ENCODE measurements around the gene SMAD3. TPM values are rescaled to one million over a fixed set of nuclear protein-coding genes. Genes with fewer than 3 reads are reported as not detected.

Gene SMAD3
- total RNA-seq, 1 experiment from 2014 or later, result 89.2 TPM

DNA sequence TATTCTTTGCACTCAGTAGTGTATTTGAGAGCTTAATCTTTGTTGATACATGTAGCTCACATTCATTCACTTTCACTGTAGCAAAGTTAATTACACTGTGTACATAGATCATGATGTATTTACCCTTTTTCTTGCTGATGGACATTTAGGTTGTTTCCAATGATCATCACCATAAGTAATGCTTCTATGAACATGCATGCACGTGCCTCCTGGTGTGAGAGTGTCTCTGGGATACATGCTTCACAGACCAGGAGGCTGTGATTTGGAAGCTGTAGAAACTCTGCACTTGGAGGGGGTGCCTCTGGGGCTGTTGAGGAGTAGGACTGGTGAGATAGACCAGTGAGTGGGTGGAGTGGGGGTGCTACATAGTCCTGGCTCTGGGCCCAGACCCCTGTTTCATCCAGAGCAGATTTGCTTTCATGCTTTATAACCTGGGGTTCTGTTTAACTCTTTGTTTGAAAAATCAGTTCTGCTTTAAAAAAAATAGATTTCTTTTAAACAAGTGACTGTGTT lies 18.2 kb upstream of the SMAD3 start:
- BruUV-seq (replicated peaks), result no TSS peak
- TF ChIP-seq, protein P1, sequence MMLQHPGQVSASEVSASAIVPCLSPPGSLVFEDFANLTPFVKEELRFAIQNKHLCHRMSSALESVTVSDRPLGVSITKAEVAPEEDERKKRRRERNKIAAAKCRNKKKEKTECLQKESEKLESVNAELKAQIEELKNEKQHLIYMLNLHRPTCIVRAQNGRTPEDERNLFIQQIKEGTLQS (IDR thresholded peaks at IDR 0.05), result no peak
- TF ChIP-seq ZNF274 (IDR thresholded peaks at IDR 0.05; ENCODE audit: low read depth, low read length) (no peak), ZFX (IDR thresholded peaks at IDR 0.05) (no peak), RAD21 (IDR thresholded peaks at IDR 0.05; ENCODE audit: low read depth) (no peak), CEBPB (IDR thresholded peaks at IDR 0.05; ENCODE audit: low read depth) (no peak), ELF1 (IDR thresholded peaks at IDR 0.05; ENCODE audit: borderline replicate concordance, low read depth) (no peak), POLR2AphosphoS5 (IDR thresholded peaks at IDR 0.05; ENCODE audit: low read depth, low read length) (no peak), EZH2 (IDR thresholded peaks at IDR 0.05) (no peak), FOSL1 (IDR thresholded peaks at IDR 0.05; ENCODE audit: low read depth) (no peak), JUND (IDR thresholded peaks at IDR 0.05) (no peak), SIN3A (IDR thresholded peaks at IDR 0.05; ENCODE audit: low read depth) (no peak), EZH2phosphoT487 (IDR thresholded peaks at IDR 0.05; ENCODE audit: borderline replicate concordance) (no peak), YY1 (IDR thresholded peaks at IDR 0.05; ENCODE audit: extremely low read depth, insufficient replicate concordance, low read depth, low read length) (no peak), SRF (IDR thresholded peaks at IDR 0.05; ENCODE audit: low read depth) (no peak)
- TF ChIP-seq, protein P2, sequence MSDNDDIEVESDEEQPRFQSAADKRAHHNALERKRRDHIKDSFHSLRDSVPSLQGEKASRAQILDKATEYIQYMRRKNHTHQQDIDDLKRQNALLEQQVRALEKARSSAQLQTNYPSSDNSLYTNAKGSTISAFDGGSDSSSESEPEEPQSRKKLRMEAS (IDR thresholded peaks at IDR 0.05), result no peak
- TF ChIP-seq, protein P3, sequence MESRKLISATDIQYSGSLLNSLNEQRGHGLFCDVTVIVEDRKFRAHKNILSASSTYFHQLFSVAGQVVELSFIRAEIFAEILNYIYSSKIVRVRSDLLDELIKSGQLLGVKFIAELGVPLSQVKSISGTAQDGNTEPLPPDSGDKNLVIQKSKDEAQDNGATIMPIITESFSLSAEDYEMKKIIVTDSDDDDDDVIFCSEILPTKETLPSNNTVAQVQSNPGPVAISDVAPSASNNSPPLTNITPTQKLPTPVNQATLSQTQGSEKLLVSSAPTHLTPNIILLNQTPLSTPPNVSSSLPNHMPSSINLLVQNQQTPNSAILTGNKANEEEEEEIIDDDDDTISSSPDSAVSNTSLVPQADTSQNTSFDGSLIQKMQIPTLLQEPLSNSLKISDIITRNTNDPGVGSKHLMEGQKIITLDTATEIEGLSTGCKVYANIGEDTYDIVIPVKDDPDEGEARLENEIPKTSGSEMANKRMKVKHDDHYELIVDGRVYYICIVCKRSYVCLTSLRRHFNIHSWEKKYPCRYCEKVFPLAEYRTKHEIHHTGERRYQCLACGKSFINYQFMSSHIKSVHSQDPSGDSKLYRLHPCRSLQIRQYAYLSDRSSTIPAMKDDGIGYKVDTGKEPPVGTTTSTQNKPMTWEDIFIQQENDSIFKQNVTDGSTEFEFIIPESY (IDR thresholded peaks at IDR 0.05; ENCODE audit: extremely low read depth, insufficient replicate concordance, low read length), result no peak
- TF ChIP-seq, protein P4, sequence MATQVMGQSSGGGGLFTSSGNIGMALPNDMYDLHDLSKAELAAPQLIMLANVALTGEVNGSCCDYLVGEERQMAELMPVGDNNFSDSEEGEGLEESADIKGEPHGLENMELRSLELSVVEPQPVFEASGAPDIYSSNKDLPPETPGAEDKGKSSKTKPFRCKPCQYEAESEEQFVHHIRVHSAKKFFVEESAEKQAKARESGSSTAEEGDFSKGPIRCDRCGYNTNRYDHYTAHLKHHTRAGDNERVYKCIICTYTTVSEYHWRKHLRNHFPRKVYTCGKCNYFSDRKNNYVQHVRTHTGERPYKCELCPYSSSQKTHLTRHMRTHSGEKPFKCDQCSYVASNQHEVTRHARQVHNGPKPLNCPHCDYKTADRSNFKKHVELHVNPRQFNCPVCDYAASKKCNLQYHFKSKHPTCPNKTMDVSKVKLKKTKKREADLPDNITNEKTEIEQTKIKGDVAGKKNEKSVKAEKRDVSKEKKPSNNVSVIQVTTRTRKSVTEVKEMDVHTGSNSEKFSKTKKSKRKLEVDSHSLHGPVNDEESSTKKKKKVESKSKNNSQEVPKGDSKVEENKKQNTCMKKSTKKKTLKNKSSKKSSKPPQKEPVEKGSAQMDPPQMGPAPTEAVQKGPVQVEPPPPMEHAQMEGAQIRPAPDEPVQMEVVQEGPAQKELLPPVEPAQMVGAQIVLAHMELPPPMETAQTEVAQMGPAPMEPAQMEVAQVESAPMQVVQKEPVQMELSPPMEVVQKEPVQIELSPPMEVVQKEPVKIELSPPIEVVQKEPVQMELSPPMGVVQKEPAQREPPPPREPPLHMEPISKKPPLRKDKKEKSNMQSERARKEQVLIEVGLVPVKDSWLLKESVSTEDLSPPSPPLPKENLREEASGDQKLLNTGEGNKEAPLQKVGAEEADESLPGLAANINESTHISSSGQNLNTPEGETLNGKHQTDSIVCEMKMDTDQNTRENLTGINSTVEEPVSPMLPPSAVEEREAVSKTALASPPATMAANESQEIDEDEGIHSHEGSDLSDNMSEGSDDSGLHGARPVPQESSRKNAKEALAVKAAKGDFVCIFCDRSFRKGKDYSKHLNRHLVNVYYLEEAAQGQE (IDR thresholded peaks at IDR 0.05; ENCODE audit: low read depth), result no peak
- TF ChIP-seq, protein P5, sequence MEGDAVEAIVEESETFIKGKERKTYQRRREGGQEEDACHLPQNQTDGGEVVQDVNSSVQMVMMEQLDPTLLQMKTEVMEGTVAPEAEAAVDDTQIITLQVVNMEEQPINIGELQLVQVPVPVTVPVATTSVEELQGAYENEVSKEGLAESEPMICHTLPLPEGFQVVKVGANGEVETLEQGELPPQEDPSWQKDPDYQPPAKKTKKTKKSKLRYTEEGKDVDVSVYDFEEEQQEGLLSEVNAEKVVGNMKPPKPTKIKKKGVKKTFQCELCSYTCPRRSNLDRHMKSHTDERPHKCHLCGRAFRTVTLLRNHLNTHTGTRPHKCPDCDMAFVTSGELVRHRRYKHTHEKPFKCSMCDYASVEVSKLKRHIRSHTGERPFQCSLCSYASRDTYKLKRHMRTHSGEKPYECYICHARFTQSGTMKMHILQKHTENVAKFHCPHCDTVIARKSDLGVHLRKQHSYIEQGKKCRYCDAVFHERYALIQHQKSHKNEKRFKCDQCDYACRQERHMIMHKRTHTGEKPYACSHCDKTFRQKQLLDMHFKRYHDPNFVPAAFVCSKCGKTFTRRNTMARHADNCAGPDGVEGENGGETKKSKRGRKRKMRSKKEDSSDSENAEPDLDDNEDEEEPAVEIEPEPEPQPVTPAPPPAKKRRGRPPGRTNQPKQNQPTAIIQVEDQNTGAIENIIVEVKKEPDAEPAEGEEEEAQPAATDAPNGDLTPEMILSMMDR (IDR thresholded peaks at IDR 0.05 in 2 of 3, conservative IDR thresholded peaks at IDR 0.05 in 1 of 3; ENCODE audit: borderline replicate concordance in 1 of 3, insufficient read depth in 1 of 3, low read depth in 2 of 3, low read length in 2 of 3), result no peak
- H3K9me2 ChIP-seq (ENCODE audit: insufficient read depth), result no peaks in the 10 kb centered on the region
- H3K27ac ChIP-seq (ENCODE audit: low read depth, low read length), result no peak overlapping the region
- no peaks in the 10 kb centered on the region for H3K9me3 ChIP-seq (ENCODE audit: control insufficient read depth in 1 of 2, insufficient read depth in 1 of 2, low read depth in 1 of 2, low read length in 2 of 2)
- no peak overlapping the region for H3K4me2 ChIP-seq (ENCODE audit: low read length)
- H3K27me3 ChIP-seq (ENCODE audit: insufficient read depth, low read length), result no peaks in the 10 kb centered on the region
- no peak for ATAC-seq
- H3K36me3 ChIP-seq (ENCODE audit: control insufficient read depth in 1 of 2, insufficient read depth in 2 of 2, low read length in 2 of 2), result no peaks in the 10 kb centered on the region
- RAD21 ChIA-PET (ENCODE audit: low non-redundant PET in 1 of 2, low total read pairs in 2 of 2, uncharacterized antibody in 2 of 2, unreplicated experiment in 2 of 2), result interaction anchor here in 1 of 2 experiments (0.8 kb wide), 1 partner anchor 17 kb away, joined by 3 read pairs; no protein-coding TSS in a partner anchor
- intact Hi-C loops (cut with micrococcal nuclease), result no loop called here
- H3K9ac ChIP-seq (ENCODE audit: low read length), result no peak overlapping the region
- H3K4me1 ChIP-seq (ENCODE audit: control insufficient read depth in 1 of 2, insufficient read depth in 2 of 2, low read length in 2 of 2), result peaks cover 50 to 53% of the 10 kb centered on the region in 2 experiments
- H3K79me2 ChIP-seq (ENCODE audit: insufficient read depth, low read length), result no peaks in the 10 kb centered on the region
- no peak for DNase-seq (ENCODE audit: low read depth, low spot score)
- H4K20me1 ChIP-seq (ENCODE audit: insufficient read depth), result no peaks in the 10 kb centered on the region
- no peak overlapping the region for H2AFZ ChIP-seq (ENCODE audit: low read depth, low read length, poor library complexity, severe bottlenecking)
- CTCF ChIA-PET, result interaction anchor here (0.7 kb wide), 1 partner anchor 12 kb away, joined by 3 read pairs; no protein-coding TSS in a partner anchor
- H3K4me3 ChIP-seq (replicated peaks in 1 of 2; ENCODE audit: low read depth in 1 of 2, low read length in 2 of 2), result no peak overlapping the region
- POLR2A ChIA-PET, result interaction anchor here (1.2 to 1.6 kb wide), 3 partner anchors 16 to 77 kb away, joined by 3 to 11 read pairs (median 3); partner anchors contain the start of gene SMAD3
